ENCODE results near the gene PHF20. TPM values are rescaled to one million over a fixed set of nuclear protein-coding genes. Genes with fewer than 3 reads are reported as not detected.
"Not testable (repeated sequence)": the region's sequence is repeated elsewhere in the genome, so short reads cannot be mapped to it uniquely, and the experiment has no call there.

The PHF20 gene
- total and polyA plus RNA-seq, 5 donors from 2014 or later: 87.3 to 159 (median 102) TPM

DNA sequence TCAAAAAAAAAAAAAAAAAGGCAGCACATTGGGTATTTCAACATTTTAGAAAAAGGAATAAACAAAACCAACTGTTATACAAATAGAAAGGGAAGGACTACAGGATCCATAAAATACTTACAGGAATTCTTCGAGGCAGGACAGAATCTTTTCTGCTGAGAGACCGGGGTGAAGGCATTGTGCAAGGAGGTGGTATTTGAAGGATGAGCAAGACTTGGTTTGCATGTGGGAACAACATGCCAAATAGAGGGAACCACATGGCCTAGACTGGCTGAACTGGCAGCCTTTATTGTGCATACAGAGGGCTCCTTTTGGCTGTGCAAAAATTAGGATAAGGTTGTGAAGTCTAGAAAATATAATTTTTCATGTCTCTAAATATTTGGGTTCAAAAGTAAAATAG lies 119.6 kb downstream of the PHF20 start:
- H3K27ac Mint-ChIP-seq: peak overlapping the region in 1 of 3 donors; percentile 10
- H3K4me1 Mint-ChIP-seq: peaks cover 5 to 21% (median 13%) of the 10 kb centered on the region in 4 donors
- Histone ChIP-seq H3K27ac (ENCODE audit: insufficient read depth, low read length, poor library complexity, severe bottlenecking) (no peak overlapping the region), H3K36me3 (ENCODE audit: control insufficient read depth, insufficient read depth, low read length) (peaks cover 16% of the 10 kb centered on the region), H3K27me3 (ENCODE audit: control insufficient read depth, insufficient read depth, low read length) (no peaks in the 10 kb centered on the region), H3K9me3 (ENCODE audit: control insufficient read depth in 2 of 2, low read length in 2 of 2) (no peaks in the 10 kb centered on the region), H3K4me3 (ENCODE audit: low read depth, low read length) (no peak overlapping the region), H3K4me1 (ENCODE audit: control insufficient read depth, insufficient read depth, low read length, poor library complexity, severe bottlenecking) (no peaks in the 10 kb centered on the region)
- no peaks in the 10 kb centered on the region for H3K9me3 Mint-ChIP-seq
- no peak for DNase-seq
- no peaks in the 10 kb centered on the region for H3K27me3 Mint-ChIP-seq
- ATAC-seq (ENCODE audit: low read depth in 2 of 2): no peak
- peaks cover 13% of the 10 kb centered on the region for H3K36me3 Mint-ChIP-seq
- H3K4me3 Mint-ChIP-seq: no peak overlapping the region

DNA sequence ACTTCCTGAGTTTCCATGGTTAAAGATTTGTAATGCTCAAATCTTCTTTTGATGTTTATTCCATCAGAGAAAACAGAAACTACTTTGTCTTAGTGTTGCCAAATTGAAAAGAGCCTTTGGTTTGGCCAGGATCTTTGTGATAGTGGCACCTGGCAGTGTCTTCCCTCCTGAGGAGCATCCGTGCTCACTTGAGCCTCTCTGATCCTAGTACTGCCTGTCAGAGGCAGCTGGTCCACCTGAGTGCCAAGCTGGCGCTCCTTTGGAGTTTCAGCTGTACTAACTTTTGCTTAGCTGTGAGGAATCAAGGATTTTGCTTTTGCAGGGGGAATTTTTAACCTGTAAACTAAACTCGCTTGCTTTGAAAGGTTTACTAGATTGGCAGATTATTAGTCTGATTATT lies 121.1 kb downstream of the PHF20 start:
- no peaks in the 10 kb centered on the region for H3K27me3 Mint-ChIP-seq

DNA sequence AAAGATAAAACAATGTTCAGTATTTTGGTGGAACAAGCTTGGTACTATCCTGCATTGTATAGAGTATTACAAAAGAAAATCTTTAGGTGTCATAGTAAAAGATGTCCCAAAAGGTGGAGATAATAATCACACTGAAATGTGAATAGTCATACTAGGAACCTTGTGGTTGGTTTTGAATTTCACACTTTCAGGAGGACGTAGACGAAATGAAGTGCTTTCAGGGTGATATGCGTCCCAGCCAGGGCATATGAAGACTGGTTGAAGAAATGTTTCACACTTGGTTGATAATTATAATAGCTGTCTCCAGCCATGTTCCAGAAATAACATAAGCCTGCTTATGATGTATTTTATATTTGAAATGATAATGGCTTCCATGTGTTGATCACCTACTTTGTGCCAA lies 122.1 kb downstream of the PHF20 start:
- Histone ChIP-seq H3K4me1 (ENCODE audit: control insufficient read depth, insufficient read depth, low read length, poor library complexity, severe bottlenecking) (no peaks in the 10 kb centered on the region), H3K36me3 (ENCODE audit: control insufficient read depth, insufficient read depth, low read length) (peaks cover 14% of the 10 kb centered on the region), H3K27me3 (ENCODE audit: control insufficient read depth, insufficient read depth, low read length) (no peaks in the 10 kb centered on the region), H3K27ac (ENCODE audit: insufficient read depth, low read length, poor library complexity, severe bottlenecking) (no peak overlapping the region), H3K4me3 (ENCODE audit: low read depth, low read length) (no peak overlapping the region), H3K9me3 (ENCODE audit: control insufficient read depth in 2 of 2, low read length in 2 of 2) (no peaks in the 10 kb centered on the region)
- Mint-ChIP-seq H3K36me3 (peaks cover 12% of the 10 kb centered on the region), H3K4me3 (no peak overlapping the region), H3K9me3 (no peaks in the 10 kb centered on the region), H3K27me3 (no peaks in the 10 kb centered on the region), H3K27ac (no peak overlapping the region), H3K4me1 (peaks cover 5 to 21% (median 9%) of the 10 kb centered on the region in 4 donors)
- DNase-seq: peak in 1 of 3 donors; percentile 58
- ATAC-seq (ENCODE audit: low read depth in 2 of 2): no peak

More for the DNA sequence above, 121.1 kb downstream of the PHF20 start:
- H3K4me1 ChIP-seq (ENCODE audit: control insufficient read depth, insufficient read depth, low read length, poor library complexity, severe bottlenecking): no peaks in the 10 kb centered on the region
- H3K4me3 ChIP-seq (ENCODE audit: low read depth, low read length): no peak overlapping the region
- Mint-ChIP-seq H3K9me3 (no peaks in the 10 kb centered on the region), H3K4me3 (no peak overlapping the region), H3K27ac (no peak overlapping the region), H3K36me3 (peaks cover 12% of the 10 kb centered on the region), H3K4me1 (peaks cover 5 to 21% (median 11%) of the 10 kb centered on the region in 4 donors)
- no peaks in the 10 kb centered on the region for H3K9me3 ChIP-seq (ENCODE audit: control insufficient read depth in 2 of 2, low read length in 2 of 2)
- peaks cover 14% of the 10 kb centered on the region for H3K36me3 ChIP-seq (ENCODE audit: control insufficient read depth, insufficient read depth, low read length)
- ATAC-seq (ENCODE audit: low read depth in 2 of 2) (no peak), DNase-seq (no peak)
- no peak overlapping the region for H3K27ac ChIP-seq (ENCODE audit: insufficient read depth, low read length, poor library complexity, severe bottlenecking)
- H3K27me3 ChIP-seq (ENCODE audit: control insufficient read depth, insufficient read depth, low read length): no peaks in the 10 kb centered on the region

DNA sequence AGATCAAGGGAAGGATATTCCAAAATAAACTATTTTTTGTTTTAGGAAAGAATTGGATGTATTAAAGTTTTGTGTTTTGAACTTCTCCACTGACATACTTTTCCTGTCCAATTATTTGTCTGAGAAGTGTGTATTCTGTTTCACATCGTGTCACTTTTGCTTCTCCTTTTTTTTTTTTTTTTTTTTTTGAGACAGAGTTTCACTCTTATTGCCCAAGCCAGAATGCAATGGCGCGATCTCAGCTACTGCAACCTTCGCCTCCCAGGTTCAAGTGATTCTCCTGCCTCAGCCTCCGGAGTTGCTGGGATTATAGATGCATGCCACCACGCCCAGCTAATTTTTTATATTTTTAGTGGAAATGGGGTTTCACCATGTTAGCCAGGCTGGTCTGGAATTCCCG lies 123.7 kb downstream of the PHF20 start:
- not testable (repeated sequence) for H3K4me3 ChIP-seq (ENCODE audit: low read depth, low read length); H3K4me1 ChIP-seq (ENCODE audit: control insufficient read depth, insufficient read depth, low read length, poor library complexity, severe bottlenecking); ATAC-seq (ENCODE audit: low read depth in 2 of 2); H3K27ac ChIP-seq (ENCODE audit: insufficient read depth, low read length, poor library complexity, severe bottlenecking); H3K4me3 Mint-ChIP-seq; H3K27ac Mint-ChIP-seq; H3K27me3 Mint-ChIP-seq; DNase-seq; H3K9me3 Mint-ChIP-seq; H3K27me3 ChIP-seq (ENCODE audit: control insufficient read depth, insufficient read depth, low read length); H3K9me3 ChIP-seq (ENCODE audit: control insufficient read depth in 2 of 2, low read length in 2 of 2)
- H3K4me1 Mint-ChIP-seq: peaks cover 5 to 21% (median 10%) of the 10 kb centered on the region in 4 donors
- peaks cover 29% of the 10 kb centered on the region for H3K36me3 ChIP-seq (ENCODE audit: control insufficient read depth, insufficient read depth, low read length)
- H3K36me3 Mint-ChIP-seq: peaks cover 16% of the 10 kb centered on the region

DNA sequence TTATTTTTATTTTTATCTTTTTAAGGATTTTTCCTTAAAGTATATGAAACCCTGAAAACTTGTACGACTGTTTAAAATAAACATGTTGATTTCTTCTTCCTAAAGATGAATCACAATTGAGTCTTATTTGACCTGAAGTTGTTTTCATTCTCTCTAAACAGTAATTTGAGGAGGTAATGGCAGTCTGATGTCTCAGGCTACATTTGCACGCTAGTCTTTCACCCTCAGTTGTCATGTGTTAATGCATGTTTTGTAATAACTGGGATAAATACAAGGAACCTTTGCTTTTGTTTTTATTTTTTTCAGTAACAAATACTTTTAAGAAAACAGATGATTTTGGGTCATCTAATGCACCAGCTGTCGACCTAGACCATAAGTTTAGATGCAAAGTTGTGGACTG lies 127.2 kb downstream of the PHF20 start:
- peaks cover 33% of the 10 kb centered on the region for H3K36me3 ChIP-seq (ENCODE audit: control insufficient read depth, insufficient read depth, low read length)
- no peaks in the 10 kb centered on the region for H3K9me3 ChIP-seq (ENCODE audit: control insufficient read depth in 2 of 2, low read length in 2 of 2)
- H3K36me3 Mint-ChIP-seq: peaks cover 17% of the 10 kb centered on the region
- no peaks in the 10 kb centered on the region for H3K4me1 ChIP-seq (ENCODE audit: control insufficient read depth, insufficient read depth, low read length, poor library complexity, severe bottlenecking)
- DNase-seq (no peak), ATAC-seq (ENCODE audit: low read depth in 2 of 2) (no peak)
- no peak overlapping the region for H3K4me3 ChIP-seq (ENCODE audit: low read depth, low read length)
- no peaks in the 10 kb centered on the region for H3K27me3 Mint-ChIP-seq
- H3K27me3 ChIP-seq (ENCODE audit: control insufficient read depth, insufficient read depth, low read length): no peaks in the 10 kb centered on the region
- H3K9me3 Mint-ChIP-seq: no peaks in the 10 kb centered on the region
- peaks cover 7 to 11% (median 9%) of the 10 kb centered on the region in 4 donors for H3K4me1 Mint-ChIP-seq
- no peak overlapping the region for H3K4me3 Mint-ChIP-seq
- no peak overlapping the region for H3K27ac Mint-ChIP-seq
- no peak overlapping the region for H3K27ac ChIP-seq (ENCODE audit: insufficient read depth, low read length, poor library complexity, severe bottlenecking)

DNA sequence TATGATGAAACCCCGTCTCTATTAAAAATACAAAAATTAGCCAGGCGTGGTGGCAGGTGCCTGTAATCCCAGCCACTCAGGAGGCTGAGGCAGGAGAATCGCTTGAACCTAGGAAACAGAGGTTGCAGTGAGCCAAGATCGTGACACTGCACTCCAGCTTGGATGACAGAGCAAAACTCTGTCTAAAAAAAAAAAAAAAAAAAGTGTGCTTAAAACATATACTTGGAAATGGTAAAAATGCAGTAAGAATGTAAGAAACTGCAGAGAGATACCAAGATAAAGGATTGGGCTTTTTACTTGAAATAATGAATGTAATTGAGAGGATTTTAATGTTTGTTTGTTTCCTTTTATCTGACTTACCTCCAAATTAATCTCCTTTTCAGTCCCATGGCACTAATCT lies 129.4 kb downstream of the PHF20 start:
- H3K9me3 Mint-ChIP-seq; H3K9me3 ChIP-seq (ENCODE audit: control insufficient read depth in 2 of 2, low read length in 2 of 2); DNase-seq; H3K27me3 Mint-ChIP-seq; H3K4me1 Mint-ChIP-seq; H3K4me1 ChIP-seq (ENCODE audit: control insufficient read depth, insufficient read depth, low read length, poor library complexity, severe bottlenecking); ATAC-seq (ENCODE audit: low read depth in 2 of 2); H3K27ac ChIP-seq (ENCODE audit: insufficient read depth, low read length, poor library complexity, severe bottlenecking); H3K4me3 Mint-ChIP-seq; H3K27ac Mint-ChIP-seq; H3K27me3 ChIP-seq (ENCODE audit: control insufficient read depth, insufficient read depth, low read length); H3K4me3 ChIP-seq (ENCODE audit: low read depth, low read length): not testable (repeated sequence)
- H3K36me3 Mint-ChIP-seq: peaks cover 20% of the 10 kb centered on the region
- peaks cover 34% of the 10 kb centered on the region for H3K36me3 ChIP-seq (ENCODE audit: control insufficient read depth, insufficient read depth, low read length)

DNA sequence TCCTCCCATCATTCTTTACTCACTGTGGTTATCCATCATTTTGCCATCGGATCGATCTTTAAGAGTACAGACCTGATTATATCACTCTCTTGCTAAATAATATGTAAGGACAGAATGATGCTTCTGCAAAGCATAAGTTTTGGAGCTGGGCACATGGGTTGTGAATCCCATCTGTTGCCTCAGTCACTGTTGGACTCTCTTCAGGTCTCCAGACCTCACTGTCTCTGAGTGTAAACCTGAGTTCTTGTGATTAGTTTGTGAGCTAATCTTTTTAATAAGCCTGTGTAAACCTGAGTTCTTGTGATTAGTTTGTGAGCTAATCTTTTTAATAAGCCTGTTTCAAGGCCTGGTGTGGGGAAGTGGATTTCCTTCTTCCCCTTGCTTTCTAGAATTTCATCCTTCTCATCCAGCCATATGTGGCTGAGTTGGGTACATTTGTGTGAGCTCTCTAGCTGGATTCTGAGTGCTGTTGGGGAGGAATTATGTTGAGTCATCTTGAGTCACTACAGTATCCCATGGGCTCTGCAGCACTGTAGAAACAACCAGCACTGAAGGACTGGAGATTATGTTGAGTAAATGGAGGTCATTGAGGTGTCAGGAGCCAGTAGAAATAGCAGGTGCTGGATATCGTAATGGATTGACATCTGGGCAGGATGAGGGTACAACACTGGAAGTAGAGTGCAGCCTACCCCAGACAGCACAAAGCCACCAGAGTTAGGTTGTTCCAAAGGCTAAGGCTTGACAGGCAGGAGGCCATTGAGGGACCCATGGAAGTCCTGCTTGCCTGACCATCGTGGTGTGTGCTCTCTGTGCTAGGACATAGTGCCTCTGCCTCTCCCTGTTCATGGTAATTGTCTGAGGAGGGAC lies 130.1 kb downstream of the PHF20 start:
- H3K9me3 Mint-ChIP-seq: no peaks in the 10 kb centered on the region
- no peaks in the 10 kb centered on the region for H3K27me3 Mint-ChIP-seq
- no peak overlapping the region for H3K27ac ChIP-seq (ENCODE audit: insufficient read depth, low read length, poor library complexity, severe bottlenecking)
- peaks cover 0 to 14% (median 9%) of the 10 kb centered on the region in 4 donors for H3K4me1 Mint-ChIP-seq
- peaks cover 18% of the 10 kb centered on the region for H3K36me3 Mint-ChIP-seq
- no peaks in the 10 kb centered on the region for H3K4me1 ChIP-seq (ENCODE audit: control insufficient read depth, insufficient read depth, low read length, poor library complexity, severe bottlenecking)
- H3K27me3 ChIP-seq (ENCODE audit: control insufficient read depth, insufficient read depth, low read length): no peaks in the 10 kb centered on the region
- H3K27ac Mint-ChIP-seq: peak overlapping the region in 1 of 3 donors; percentile 36
- H3K9me3 ChIP-seq (ENCODE audit: control insufficient read depth in 2 of 2, low read length in 2 of 2): no peaks in the 10 kb centered on the region
- H3K36me3 ChIP-seq (ENCODE audit: control insufficient read depth, insufficient read depth, low read length): peaks cover 39% of the 10 kb centered on the region
- H3K4me3 Mint-ChIP-seq: no peak overlapping the region
- DNase-seq (no peak), ATAC-seq (ENCODE audit: low read depth in 2 of 2) (no peak)
- H3K4me3 ChIP-seq (ENCODE audit: low read depth, low read length): no peak overlapping the region

DNA sequence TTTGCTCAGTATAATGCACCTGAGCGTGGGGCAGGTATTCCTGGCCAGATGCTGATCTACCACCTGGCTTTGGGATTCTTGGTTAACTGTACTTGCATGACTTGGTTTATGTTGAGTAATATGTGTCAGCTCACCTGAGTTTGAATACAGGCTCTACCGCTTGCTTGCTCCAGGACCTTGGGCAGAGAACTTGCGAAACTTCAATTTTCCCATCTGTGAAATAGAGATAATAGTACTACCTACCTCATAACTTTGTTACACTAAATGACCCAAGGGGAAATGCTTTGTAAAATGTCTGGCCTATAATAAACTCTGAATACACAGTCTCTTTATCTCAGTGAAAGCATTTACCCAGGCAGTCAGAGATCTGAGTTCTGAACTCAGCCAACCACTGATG lies 130.7 kb downstream of the PHF20 start:
- H3K27ac Mint-ChIP-seq: no peak overlapping the region
- no peak overlapping the region for H3K4me3 Mint-ChIP-seq
- no peaks in the 10 kb centered on the region for H3K4me1 ChIP-seq (ENCODE audit: control insufficient read depth, insufficient read depth, low read length, poor library complexity, severe bottlenecking)
- peaks cover 2 to 18% (median 9%) of the 10 kb centered on the region in 4 donors for H3K4me1 Mint-ChIP-seq
- DNase-seq (no peak), ATAC-seq (ENCODE audit: low read depth in 2 of 2) (no peak)
- no peaks in the 10 kb centered on the region for H3K9me3 ChIP-seq (ENCODE audit: control insufficient read depth in 2 of 2, low read length in 2 of 2)
- H3K27me3 ChIP-seq (ENCODE audit: control insufficient read depth, insufficient read depth, low read length): no peaks in the 10 kb centered on the region
- peaks cover 21% of the 10 kb centered on the region for H3K36me3 Mint-ChIP-seq
- no peak overlapping the region for H3K4me3 ChIP-seq (ENCODE audit: low read depth, low read length)
- no peak overlapping the region for H3K27ac ChIP-seq (ENCODE audit: insufficient read depth, low read length, poor library complexity, severe bottlenecking)
- no peaks in the 10 kb centered on the region for H3K27me3 Mint-ChIP-seq
- peaks cover 41% of the 10 kb centered on the region for H3K36me3 ChIP-seq (ENCODE audit: control insufficient read depth, insufficient read depth, low read length)
- H3K9me3 Mint-ChIP-seq: no peaks in the 10 kb centered on the region
